Measurements from ENCODE around the gene C12orf54.
"Not testable (repeated sequence)": the region's sequence is repeated elsewhere in the genome, so short reads cannot be mapped to it uniquely, and the experiment has no call there.

Gene C12orf54

DNA sequence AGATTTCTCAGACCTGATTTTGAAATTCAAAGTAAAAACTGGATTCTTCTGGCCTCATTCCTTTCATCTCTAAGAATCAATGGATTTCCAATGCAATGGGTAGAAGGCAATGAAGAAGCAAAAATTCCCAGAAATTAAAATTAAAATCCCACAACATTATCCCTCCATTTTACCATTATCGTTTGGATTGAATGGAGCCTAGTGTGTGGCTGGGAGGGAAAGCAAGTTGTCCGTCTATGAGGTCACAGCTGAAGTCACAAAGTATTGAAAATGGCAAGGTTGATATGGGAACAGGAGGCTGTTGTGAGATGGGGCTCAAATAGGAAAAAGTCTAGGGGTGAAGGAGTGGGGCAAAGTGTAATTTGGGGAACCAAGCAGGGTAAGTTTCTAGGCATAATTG, at the start of gene C12orf54:
TSS of gene C12orf54 (plus strand) at position 301 of the 400 bp plus-strand sequence. CDS start 799 bp downstream, outside the sequence.
- no peak for DNase-seq

- not testable (repeated sequence) for DNase-seq
These were observed 48.3 kb upstream of the C12orf54 start for GRCh38 chr12:48434016-48434415.

- no peak for DNase-seq
These were observed 41.2 kb upstream of the C12orf54 start for GRCh38 chr12:48441069-48441468.

DNA sequence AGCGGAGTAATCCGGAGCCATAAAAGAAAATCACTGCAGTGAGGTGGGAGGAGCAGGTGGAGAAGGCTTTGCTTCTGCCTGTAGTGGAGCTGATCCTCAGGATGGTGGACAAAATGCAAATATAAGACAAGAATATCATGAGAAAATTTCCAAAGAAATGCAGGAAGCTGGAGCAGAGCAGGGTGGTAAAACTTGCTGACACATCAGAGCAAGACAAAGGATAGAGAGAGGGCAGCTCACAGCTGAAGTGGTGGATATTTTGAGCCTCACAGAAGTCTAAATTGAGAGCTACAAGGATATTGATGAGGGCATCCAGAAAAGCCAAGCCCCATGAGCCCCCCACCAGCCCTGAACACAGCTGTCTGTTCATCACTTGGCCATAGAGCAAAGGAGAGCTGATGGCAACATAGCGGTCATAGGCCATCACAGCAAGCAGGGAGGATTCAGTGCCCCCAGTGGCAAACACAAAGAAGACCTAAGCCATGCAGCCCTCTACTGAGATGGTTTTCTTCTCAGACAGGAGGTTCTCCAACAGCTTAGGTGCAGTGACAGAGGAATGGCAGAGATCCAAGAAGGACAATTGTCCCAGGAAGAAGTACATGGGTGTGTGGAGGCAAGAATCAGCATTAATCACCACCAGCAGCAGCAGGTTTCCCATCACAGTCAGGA, 40.0 kb upstream of the C12orf54 start:
- no peak for DNase-seq

- no peak for DNase-seq
These were observed 36.8 kb upstream of the C12orf54 start for GRCh38 chr12:48445538-48445937.

- DNase-seq: no peak
These were observed 36.0 kb upstream of the C12orf54 start for GRCh38 chr12:48446161-48446776.

DNA sequence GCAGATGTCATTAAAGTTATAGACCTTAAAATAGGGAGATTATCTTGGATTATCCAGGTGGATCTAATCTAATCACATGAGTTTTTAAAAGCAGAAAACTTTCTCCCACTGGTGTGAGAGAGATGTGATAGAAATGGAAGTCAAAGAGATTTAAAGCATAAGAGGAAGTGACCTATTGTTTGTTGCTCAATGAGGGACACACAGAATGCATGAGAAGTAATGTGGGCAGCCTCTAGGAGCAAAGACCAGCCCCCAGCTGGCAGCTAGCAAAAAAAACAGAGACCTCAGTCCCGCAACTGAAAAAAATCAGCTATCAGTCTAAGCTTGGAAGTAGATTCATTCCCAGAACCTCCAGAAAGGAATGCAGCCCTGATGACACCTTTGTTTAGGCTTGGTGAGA, 34.5 kb upstream of the C12orf54 start:
- DNase-seq: no peak

- DNase-seq: no peak
These were observed 30.9 kb upstream of the C12orf54 start for GRCh38 chr12:48451372-48451771.

GRCh38 chr12:48452961-48453360, 29.3 kb upstream of the C12orf54 start:
- not testable (repeated sequence) for DNase-seq

DNA sequence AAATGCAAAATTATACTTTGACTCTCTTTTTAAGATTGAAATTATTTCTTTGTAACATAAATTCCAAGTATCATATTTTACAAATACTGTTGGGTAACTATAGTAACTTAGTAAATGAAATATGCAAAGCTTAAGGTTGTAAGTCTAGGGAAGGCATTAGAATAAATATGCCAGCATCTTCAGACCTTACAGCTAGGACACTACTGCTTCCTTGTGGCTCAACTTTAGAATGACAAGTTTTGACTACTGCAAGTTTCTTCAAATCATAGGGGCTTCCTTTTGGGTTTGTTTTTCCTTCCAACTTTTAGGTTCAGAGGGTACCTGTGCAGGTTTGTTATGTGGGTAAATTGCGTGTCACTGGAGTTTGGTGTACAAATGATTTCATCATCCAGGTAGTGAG, 27.6 kb upstream of the C12orf54 start:
- DNase-seq: peak; percentile 6

- DNase-seq: no peak
These were observed 27.2 kb upstream of the C12orf54 start for GRCh38 chr12:48455116-48455515.

- no peak for DNase-seq
These were observed 23.0 kb upstream of the C12orf54 start for GRCh38 chr12:48459259-48459658.

DNA sequence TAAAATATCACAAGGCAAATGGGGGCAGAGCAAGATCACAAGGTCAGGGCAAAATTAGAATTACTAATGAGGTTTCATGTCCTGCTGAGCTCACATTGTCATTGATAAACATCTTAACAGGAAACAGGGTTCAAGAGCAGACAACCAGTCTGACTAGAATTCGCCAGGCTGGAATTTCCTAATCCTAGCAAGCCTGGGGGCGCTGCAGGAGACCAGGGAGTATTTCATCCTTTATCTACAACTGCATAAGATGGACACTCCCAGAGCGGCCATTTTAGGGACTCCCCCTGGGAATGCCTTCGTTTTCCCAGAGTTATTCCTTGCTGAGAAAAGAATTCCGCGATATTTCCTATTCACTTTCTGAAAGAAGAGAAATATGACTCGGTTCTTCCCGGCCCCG, 13.3 kb upstream of the C12orf54 start:
- not testable (repeated sequence) for DNase-seq

- DNase-seq: no peak
These were observed 10.0 kb upstream of the C12orf54 start, which contains the start of gene ANP32D for GRCh38 chr12:48472259-48472658. Gene ANP32D (plus strand): TSS chr12:48472559. CDS start chr12:48472665, 106 bp downstream.

GRCh38 chr12:48473061-48473460, 9.2 kb upstream of the C12orf54 start:
- no peak for DNase-seq

DNA sequence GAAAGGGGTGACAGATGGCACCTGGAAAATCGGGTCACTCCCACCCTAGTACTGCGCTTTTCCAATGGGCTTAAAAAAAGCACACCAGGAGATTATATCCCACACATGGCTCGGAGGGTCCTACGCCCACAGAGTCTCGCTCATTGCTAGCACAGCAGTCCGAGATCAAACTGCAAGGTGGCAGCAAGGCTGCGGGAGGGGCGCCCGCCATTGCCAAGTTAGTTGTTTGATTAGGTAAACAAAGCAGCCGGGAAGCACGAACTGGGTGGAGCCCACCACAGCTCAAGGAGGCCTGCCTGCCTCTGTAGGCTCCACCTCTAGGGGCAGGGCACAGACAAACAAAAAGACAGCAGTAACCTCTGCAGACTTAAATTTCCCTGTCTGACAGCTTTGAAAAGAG, 7.8 kb upstream of the C12orf54 start:
- DNase-seq: not testable (repeated sequence)

- no peak for DNase-seq
These were observed 632 bp downstream of the C12orf54 start for GRCh38 chr12:48482930-48483329.

DNA sequence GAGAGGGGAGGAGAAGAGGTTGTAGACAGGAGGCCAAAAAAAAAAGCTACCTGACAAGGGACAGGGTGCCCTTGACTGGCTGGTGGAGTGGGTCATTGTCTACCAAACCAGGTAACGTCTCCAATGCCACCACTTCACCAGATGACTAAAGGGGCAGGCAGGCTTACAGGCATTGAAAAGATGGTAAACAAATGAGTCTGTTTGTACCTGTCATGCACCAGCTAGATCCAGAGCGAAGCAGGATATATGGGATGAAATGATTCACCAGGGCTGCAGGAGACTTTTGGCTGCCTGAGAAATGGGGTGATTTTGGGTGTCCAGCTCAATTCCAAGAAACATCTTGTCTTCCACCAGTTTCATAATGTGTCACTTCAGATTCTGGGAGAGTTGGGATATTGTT, 4.0 kb downstream of the C12orf54 start:
- DNase-seq: no peak

- DNase-seq: no peak
These were observed 4.4 kb downstream of the C12orf54 start for GRCh38 chr12:48486679-48487078.

- peak; percentile 13 for DNase-seq
These were observed 6.7 kb downstream of the C12orf54 start for GRCh38 chr12:48489012-48489411.

DNA sequence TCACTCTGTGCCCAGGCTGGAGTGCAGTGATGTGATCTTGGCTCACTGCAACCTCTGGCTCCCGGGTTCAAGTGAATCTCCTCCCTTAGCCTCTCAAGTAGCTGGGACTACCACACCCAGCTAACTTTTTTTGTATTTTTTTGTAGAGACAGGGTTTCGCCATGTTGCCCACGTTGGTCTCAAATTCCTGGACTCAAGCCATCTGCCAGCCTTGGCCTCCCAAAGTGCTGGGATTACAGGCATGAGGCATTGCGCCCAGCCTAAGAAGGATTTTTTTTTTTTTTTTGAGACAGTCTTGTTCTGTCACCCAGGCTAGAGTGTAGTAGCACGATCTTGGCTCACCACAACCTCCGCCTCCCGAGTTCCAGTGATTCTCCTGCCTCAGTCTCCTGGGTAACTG, 7.2 kb downstream of the C12orf54 start:
- not testable (repeated sequence) for DNase-seq

DNA sequence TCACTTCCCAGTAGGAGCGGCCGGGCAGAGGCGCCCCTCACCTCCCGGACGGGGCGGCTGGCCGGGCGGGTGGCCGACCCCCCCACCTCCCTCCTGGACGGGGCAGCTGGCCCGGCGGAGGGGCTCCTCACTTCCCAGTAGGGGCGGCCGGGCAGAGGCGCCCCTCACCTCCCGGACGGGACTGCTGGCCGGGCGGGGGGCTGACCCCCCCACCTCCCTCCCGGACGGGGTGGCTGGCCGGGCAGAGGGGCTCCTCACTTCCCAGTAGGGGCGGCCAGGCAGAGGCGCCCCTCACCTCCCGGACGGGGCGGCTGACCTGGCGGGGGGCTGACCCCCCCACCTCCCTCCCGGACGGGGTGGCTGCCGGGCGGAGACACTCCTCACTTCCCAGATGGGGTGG, 18.0 kb downstream of the C12orf54 start:
- DNase-seq: not testable (repeated sequence)

DNA sequence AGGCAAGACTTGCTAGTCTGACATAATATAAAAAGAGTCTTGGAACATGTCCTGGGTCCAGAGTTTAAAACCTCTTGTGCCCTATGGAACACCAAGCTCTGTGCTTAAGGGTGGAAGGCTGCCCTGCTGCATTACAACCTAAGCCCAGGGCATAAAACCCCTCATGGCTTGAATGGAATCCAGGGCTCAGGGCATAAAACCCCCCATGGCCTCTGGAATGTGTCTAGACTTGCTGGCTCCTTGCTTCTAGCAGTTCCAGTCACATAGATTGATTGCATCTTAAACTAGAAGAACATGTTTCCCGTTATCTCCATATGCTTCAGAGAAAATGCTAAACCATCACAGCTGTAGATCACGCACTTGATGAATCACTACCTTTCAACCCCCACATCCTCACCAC, 24.5 kb downstream of the C12orf54 start:
- not testable (repeated sequence) for DNase-seq

DNA sequence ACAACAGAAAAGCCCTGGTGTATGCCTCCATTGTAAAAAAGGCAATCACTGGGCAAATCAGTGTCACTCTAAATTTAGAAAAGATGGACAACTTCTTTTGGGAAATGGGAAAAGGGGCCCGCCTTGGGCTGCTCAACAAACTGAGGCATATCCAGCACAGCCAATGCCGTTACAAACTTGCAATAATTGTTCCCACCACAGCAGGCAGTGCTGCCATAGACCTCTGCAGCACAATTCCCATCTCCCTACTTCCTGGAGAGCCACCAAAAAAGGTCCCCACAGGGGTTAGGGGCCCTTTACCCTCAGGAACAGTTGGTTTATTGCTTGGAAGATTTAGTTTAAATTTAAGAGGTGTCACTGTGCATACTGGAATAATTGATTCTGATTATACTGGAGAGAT, 26.7 kb downstream of the C12orf54 start:
- DNase-seq: no peak

GRCh38 chr12:48510111-48510510, 27.8 kb downstream of the C12orf54 start:
- DNase-seq: no peak
